NCI-H1694 (cell line): ENCODE data around the gene TREH.
"Not testable (repeated sequence)": the region's sequence is repeated elsewhere in the genome, so short reads cannot be mapped to it uniquely, and the experiment has no call there.

Experiments
- DNase-seq: peaks from one replicate; lab custom pipeline; 2025; lab: John Stamatoyannopoulos, UW

TREH gene

DNA sequence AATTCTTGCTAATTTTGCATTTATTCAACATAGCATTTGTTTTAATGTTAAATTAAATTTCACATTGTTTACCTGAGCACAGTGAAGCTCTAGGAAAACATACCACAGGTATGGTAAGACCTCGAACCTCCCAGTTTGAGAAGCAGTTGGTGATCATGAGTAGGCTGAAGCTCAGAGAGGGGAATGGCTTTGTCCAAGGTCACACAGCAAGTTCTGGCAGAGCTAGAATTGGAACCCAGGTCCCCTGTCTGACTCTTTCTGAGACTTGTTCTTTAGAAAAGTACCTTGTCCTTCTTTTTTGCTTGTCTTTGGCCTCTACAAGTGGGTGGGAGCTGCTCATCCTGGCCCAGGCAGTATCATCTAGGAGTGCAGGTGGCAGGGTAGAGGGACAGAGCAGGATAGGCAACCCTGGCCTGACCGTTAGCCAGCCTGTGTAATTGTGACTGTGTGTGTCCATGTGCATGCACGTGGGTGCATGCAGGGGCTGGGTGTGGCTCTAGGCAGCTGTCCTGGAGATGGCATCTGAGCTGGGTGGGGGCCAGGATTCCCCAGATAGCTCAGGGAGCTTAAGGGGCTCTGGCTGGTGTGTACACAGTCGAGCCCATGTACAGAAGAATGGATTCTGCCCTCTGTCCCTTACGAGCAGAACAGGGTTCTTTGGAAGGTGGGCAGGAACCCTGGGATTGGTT is 50.4 kb downstream of the TREH start:
- no peak for DNase-seq

DNA sequence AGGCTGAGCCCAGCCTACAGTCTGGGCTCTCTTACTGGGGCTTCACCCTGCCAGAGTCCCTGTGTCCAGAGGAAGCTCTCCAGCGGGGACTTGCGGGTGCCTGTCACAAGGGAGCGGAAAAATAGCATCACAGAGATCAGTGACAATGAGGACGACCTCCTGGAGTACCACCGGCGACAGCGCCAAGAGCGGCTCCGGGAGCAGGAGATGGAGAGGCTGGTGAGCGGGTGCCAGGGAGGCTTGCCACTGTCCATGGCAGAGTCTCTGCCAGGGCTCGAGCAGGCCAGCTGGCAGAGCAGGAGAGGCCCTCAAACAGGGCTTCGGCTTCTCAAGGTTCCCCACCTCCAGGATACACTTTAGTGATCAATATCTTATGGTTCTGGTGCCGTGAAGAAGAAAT is 51.0 kb downstream of the TREH start:
- no peak for DNase-seq

DNA sequence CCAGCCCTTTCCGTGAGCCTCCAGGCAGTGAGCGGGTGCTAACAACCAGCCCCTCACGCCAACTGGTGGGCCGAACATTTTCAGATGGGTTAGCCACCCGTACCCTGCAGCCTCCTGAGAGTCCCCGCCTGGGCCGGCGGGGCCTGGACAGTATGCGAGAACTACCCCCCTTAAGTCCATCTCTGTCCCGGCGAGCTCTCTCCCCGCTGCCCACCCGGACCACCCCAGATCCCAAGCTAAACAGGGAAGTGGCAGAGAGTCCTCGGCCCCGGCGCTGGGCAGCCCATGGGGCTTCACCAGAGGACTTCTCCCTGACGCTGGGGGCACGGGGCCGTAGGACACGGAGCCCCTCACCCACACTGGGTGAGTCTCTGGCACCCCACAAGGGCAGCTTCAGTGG is 51.4 kb downstream of the TREH start:
- no peak for DNase-seq

DNA sequence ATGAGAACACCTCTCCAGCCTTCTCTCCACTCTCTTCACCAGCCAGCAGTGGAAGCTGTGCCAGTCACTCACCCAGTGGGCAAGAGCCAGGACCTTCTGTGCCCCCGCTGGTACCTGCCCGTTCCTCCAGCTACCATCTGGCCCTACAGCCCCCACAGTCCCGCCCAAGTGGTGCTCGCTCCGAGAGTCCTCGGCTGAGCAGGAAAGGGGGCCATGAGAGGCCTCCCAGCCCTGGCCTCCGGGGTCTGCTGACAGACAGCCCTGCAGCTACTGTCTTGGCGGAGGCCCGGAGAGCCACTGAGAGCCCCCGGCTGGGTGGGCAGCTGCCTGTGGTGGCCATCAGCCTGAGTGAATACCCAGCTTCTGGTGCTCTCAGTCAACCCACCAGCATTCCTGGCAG is 51.9 kb downstream of the TREH start:
- DNase-seq = no peak

DNA sequence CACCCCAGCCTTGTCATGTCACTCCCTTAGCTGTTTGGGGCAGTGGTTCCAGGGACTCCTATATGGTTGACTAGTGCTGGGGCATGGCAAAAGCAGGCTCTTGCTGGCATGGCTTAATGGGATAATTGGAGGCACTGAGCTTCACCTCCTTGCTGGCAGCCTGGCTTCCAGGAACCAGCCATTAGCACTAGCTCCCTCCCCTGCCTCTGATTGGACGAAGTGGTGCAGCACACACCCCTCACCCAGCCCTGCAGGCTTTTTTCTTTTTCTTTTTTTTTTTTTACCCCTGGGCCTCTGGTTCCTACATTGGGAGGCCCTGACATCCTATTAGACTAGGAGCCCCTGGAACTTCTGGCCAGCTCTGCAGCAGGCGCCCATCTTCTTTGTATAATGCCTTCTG is 53.5 kb downstream of the TREH start:
- no peak for DNase-seq

DNA sequence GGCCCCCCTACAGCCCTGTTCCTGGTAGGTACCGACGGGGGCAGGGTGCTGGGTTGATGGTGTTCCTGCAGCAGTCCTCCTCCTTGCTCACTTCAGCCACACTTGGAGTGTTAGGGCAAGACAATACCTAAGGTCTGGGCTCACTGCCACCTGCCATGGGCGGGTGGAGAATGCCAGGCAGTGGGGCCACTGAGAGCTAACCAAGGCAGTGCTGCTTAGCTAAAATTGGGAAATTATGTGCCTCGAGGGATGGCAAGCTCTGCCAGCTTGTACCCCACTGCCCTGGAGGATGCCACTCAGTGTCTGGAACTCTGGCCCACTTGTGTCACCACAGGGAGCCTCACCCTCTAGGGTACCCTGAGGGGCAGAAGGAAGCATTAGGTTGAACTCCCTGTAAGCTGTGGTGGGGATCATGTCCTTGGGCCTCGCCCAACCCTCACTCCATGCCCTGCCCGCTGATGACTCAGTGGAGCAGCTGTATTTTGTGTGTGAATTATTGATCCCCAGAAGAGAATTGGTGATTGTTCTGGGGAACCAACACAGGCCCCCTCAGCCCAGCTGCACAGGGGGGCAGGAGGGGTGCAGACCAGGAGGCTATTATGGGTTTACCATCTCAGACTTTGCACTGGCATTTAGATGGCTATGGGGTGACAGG is 54.3 kb downstream of the TREH start:
- DNase-seq = no peak

DNA sequence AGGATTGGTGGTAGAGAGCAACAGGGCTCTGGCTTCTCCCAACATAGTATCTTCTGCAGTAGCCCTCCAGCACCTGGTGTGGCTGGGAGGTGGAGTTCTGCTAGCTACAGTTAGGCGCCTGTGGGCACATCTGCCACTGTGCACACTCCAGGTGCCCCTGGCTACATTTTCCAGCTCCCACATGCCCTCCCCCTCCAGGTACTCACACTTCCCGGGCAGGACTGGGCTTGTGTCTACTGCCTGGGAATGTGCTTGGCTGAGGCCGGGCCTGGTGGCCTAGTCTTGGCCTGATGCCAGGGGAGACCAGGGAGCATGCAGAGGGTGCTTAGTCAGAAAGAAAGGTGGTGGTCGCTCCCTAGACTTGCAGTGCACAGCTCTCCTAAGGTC is 56.2 kb downstream of the TREH start:
- no peak for DNase-seq

DNA sequence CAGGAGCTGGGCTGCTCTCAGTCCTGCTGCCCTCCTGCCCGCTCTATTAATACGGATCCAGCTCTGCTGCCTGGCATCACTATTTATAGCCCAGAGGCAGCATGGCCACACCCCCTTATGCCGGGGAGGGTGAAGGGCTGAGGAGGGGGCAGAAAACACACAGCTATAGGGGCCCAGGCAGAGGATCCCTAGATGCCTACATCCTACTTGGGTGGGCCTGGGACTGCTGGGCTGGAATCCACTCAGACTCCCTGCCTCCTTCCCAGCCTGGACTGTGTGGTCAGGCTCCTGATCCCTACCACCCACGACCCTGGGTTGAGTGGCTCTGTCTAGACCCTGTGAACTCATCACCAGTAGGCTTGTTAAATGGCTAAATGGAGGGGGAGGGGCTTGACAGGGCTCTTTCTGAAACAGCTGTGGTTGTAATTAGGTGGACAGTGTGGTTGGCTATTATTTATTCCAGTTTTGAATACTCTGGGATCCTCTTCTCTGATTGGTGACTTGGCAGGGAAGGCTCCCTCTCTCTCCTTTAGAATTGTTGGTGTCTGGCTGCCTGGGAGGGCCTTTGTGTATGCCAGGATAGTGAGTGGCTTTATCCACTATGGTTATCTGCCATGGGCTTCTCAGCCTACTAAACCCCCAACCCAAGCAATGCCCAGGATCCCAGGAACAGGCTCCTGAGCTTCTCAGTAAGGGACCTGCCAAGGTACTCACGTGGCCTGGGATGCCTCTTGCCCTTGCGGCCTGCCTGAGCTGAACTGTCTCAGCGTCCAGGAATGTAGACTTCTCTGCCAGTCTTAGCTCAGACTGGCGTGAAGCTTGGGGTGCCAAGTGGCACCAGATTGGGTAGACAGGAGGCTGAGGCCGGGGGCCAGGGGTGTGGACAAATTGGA is 56.8 kb downstream of the TREH start:
- no peak for DNase-seq

DNA sequence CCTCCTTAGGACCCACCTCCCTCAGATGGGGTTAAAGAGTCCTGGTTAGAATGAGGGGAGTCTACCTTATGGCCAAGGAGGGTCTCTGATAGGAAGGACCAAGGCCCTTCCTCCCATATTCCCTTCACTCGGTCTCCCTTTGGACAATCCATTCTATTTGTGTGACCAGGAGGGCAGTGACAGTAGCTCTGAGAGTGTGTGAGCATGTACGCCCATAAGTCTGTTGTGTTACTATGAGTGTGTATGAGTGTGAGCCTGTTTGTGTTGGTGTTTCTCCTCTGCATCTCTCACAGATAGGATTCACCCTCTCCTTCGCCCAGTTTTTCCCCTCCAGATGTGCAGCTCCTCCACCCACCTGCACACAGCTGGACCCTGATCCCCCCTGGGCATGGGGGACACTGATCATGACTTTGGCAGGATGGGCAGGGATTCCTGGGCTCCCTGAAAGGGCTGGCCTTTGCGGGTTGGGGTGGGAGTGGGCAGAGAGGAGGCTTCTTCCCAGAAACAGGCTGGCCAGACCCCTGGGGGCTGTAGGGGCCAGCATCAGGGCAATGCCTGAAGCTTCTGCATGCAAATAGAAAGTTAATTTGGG is 57.6 kb downstream of the TREH start:
- no peak for DNase-seq

DNA sequence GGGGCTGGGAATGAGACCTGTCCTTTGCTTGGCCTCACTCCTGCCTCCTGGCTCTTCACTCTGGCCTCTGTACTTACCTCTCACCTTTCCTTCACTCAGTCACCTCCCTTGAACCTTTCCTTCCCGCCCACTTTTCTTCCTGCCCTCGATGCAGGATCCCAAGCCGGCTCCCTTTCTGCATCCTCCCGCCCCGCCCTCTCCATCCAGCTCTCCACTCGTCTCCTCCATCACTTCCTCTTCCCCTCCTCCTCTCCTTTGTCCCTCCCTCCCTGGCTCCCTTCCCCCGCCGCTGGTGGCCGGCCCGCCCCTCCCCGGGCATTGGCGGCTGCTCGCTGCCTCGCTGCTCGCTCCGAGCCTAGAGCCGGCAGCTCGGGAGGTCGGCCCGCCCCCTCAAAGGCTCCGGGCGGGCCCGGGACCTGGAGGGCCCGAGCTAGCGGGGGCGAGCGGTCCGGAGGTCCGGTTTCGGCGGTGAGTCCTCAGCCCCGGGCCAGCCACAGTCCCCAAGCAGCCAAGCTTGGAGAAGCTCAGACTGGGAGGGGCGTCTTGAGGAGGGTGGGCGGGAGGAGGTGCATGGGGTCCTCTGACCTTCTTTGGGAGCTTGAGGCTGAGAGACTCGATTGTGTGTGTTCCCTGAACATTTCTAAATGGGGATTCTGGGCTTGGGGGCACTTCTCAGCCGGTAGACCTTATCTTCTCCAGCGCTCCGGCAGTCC is 58.2 kb downstream of the TREH start:
- DNase-seq = peak; percentile 27

DNA sequence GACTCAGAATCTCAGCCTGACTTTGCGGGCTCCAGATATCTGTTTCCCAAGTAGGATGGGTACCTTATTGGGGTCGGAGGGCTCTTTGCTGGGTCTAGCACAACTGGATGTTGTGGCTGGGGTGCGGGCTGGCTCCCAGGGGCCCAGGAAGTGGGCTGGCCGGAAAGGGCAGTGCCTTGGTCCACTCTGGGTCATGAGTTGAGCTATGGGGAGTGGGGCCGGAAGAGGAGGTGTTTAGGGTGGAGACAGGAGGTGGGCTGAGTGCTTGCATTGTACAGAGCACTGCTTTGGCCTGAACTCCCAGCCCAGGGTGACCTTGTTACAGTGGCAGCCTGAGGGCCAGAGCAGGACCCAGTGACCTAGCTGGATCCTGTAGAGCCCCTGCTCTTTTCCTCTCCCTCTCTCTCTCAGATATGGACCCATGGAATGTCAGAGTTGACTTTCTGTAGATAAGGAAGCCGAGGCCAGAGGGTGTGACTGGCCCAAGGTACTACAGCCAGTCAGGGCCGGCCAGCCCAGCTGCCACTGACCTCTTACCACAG is 58.9 kb downstream of the TREH start:
- no peak for DNase-seq

DNA sequence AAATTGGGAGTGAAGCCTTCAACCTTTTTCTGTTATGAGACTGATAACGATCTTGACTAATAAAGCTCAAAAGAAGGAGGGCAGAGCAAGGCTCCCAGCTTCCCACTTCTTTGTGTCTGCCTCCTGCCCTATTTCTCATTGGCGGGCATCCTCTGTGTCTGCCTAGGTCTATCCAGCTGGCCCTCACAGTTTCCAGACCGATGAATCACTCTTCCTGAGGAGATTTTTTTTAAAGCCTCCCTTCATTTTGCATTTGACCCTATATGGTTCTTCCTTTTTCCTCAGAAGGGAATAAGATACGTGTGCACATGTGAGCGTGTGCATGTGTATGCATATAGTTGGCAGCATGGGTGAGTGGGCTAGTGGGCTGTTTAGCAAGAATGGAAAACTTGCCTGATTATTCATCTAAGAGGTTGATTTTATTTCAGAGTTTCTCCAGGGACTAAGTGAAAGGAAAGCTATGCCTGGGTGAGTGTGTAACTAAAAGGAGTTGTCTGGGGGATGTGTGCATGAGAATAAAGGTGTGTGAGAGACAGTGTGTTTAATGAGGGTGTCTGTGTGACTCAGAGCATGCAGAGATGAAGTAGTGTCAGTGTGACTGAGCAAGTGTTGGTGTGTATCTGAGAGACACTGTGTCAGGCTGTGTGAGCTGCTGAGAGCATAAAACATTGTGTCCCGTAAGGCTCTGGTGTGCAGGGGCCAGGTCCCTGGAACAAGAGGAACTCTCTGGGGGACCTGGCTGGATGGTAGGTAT is 59.8 kb downstream of the TREH start:
- no peak for DNase-seq

DNA sequence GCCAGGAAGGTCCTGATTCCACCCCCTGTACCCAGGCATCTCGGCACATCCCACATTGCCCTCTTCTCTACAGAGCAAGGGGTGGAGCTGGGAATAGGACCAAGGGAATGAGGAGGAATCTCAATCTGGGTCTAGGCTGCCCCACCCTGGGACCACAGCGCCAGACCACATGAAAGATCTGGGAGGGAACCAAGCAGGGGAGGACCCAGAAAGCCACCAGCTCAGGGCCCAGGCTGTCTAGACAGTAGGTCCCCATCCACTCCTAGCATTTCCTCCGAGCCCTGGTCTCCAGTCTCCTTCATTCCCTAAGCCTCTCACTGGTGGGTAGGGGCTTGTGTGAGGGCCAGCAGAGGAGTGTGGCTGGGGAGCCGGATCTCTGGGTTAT is 60.5 kb downstream of the TREH start:
- no peak for DNase-seq

DNA sequence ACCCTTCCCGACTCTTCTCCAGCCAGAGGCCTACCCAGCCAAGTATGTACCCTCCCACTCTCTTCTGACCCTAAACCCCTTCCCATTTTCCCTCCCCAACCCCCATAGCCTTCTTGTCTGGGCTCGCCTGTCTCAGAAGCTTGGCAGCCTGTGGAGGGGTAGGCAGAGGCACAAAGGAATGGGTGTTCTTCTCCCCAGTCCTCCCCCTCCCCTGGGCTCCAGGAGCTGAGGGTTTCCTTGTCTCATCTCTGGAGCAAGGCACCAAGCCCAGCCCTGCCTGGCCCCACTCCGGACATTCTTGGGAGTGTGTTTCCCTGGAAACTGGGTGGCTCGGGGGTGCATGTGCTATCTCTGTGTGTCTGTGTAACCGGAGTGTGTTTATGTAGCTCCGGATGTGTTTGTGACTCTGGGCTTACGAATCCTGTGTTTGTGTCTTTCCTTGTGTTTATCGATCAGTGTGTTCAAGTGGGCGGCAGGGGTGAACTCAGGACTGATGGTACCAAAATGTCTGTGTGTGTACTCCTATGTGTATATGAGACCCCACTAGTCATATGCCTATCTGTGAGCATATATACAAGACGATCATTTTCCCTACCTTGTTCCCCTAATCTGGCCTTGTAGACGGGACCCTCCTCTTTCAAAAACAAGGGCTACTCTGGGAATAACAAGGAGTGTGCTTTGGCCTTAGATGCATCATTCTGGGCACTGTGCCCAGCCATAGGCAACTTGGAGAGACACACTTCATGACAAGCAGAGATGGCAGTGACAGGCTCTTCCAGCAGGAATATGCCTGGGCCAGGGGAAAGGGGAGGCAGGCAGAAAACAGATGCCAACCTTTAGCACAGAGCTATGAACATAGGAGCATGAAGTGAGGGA is 61.1 kb downstream of the TREH start:
- no peak for DNase-seq

DNA sequence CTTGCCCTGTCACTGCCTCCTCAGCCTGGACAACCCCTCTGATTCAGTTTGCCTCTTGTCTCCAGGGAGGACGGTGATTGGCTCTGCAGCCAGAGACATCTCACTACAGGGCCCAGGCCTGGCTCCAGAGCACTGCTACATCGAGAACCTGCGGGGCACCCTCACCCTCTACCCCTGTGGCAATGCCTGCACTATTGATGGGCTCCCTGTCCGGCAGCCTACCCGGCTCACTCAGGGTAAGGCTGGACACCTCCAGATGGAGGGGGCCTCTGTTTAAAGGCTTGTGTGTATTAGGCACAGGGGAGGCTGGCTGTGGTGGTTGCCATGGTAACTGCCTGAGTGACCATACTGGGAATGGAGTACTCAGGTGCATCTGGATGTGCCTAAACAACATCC is 63.5 kb downstream of the TREH start:
- no peak for DNase-seq

DNA sequence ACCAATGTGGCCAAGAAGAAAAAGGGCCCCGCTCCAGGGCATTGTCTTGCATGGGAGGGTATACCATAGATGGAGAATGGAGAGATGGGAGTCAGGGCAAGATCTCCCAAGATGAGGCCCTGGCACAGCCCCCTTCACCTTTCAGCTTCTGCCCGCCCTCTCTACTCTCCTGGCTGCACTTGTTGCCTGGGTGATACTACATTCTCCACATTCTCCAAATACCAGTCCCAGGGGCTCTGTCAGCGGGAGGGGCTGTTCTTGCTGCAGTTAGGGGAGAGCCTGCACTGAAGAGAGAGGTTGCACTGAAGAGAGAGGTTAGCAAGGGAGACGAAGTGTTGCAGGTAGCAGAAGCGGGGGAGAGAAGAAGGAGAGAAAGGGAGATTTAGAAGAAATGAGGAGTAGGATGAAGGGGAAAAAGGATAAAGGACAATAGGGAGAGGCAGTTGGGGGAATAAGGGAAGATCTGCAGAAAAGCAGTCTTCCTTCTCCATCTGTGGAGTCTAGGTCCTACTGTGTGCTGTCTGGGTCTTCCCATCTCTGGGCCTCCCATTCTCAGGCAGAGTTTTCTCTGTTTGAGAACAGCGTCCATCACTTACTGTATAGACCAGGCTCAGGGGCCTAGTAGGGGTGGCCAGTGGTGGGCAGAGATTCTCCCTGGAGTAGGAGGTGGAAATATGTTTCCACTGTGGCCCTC is 64.0 kb downstream of the TREH start:
- no peak for DNase-seq

DNA sequence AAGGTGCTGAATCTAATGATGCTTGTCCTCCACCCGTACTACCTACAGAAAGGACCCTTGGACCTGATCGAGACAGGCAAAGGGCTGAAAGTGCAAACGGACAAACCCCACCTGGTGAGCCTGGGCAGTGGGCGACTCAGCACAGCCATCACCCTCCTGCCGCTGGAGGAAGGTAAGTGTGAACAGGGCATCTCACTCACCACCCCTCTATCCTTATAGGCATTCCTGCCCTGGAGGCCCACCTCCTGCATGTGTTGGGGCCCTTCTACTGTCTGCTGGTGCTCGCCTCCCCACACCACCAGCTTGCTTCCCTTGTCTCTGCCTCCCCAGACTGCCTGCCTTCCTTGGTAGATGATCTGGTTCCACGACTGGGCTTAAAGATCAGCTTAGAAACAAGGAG is 64.9 kb downstream of the TREH start:
- DNase-seq = no peak

DNA sequence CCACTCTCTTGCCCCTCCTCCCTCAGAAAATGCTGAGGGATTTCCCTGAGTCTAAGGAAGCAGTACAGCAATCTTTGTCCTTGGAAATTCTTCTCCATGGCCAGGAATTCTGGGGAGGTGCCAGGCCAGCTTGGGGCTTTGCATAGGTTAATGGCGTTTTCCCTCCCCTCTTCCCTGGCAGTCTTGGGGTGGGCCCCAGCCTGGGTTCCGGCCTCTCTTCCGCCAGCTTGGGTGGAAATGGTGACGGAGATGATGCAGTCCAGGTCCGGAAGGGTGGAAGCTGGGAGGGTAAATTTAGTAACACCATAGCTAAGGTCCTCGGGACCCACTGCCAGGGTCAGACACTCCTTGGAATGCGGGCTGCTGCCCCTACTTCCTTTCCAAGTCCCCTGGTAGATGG is 67.1 kb downstream of the TREH start:
- no peak for DNase-seq

DNA sequence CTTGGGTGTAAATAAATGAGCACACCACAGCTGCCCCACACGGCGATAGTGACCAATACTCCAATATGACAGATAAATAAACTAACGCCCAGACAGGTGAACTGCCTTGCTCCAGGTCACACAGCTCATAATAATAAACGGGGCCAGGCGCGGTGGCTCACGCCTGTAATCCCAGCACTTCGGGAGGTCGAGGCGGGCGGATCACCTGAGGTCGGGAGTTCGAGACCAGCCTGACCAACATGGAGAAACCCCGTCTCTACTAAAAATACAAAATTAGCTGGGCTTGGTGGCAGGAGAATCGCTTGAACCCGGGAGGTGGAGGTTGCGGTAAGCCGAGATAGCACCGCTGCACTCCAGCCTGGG is 68.0 kb downstream of the TREH start:
- DNase-seq = not testable (repeated sequence)
